SK-N-MC (cell line): ENCODE results near the gene A2ML1.
"Not testable (repeated sequence)": the region's sequence is repeated elsewhere in the genome, so short reads cannot be mapped to it uniquely, and the experiment has no call there.

Experiments used
- DNase-seq: peaks from one replicate; pipeline ENCODE4 v3.0.0-alpha.2; 2011; ENCODE audit warnings: low read depth, low spot score
- H3K27ac ChIP-seq: fragments of 200-600 bp; sonication (generic); 2 replicates; pipeline ENCODE4 v1.5.1; 2016; ENCODE audit warnings: mixed run types
- H3K36me3 ChIP-seq: fragments of 200-600 bp; sonication (generic); 2 replicates; pipeline ENCODE4 v1.6.1; 2017; ENCODE audit warnings: antibody characterized with exemption, low read length, mixed read lengths; ENCODE audit not compliant: insufficient read depth
- H3K4me3 ChIP-seq: fragments of 200-600 bp; sonication (generic); 2 replicates; pipeline ENCODE4 v1.5.1; 2016
- H3K9ac ChIP-seq: fragments of 200-600 bp; sonication (generic); 2 replicates; pipeline ENCODE4 v1.8.0; 2017; ENCODE audit warnings: mixed run types, mixed read lengths; ENCODE audit not compliant: insufficient read length
- H3K9me3 ChIP-seq: fragments of 200-600 bp; sonication (generic); 2 replicates; pipeline ENCODE4 v1.6.1; 2017; ENCODE audit warnings: low read depth, mild to moderate bottlenecking, antibody characterized with exemption, low read length, moderate library complexity, mixed read lengths
- EZH2 ChIP-seq: fragments of 200-600 bp; sonication (generic); IDR thresholded peaks from one replicate; pipeline ENCODE4 v1.6.1; 2017; ENCODE audit warnings: antibody characterized with exemption
- FOXP2 ChIP-seq: optimal IDR thresholded peaks from 2 replicates; pipeline ENCODE3; 2011; ENCODE audit warnings: mild to moderate bottlenecking, moderate library complexity; ENCODE audit not compliant: insufficient read depth; ENCODE audit errors: extremely low read length, control extremely low read depth
- POLR2AphosphoS5 ChIP-seq: IDR thresholded peaks from 2 replicates; pipeline ENCODE4 v1.6.1; 2012; ENCODE audit warnings: mild to moderate bottlenecking, low read depth, low read length, borderline replicate concordance

The A2ML1 gene

DNA sequence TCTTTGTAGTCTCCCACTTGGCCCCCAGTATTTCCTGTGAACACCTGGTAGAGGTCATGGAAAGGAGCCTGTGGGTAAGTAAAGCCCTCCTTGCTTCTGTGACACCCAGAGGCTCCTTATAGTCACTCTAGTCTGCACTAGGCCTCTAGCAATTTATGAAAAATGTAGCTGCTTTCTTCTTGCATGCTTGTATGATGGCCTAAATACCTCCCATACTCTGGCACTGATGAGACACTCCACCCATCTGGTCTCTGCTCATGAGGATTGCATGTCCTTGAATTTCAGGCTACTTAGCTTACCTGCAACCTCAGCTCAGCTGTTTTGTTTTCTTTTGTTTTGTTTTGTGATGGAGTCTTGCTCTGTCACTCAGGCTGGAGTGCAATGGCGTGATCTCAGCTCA lies 4.6 kb upstream of the A2ML1 start:
- no peak for DNase-seq
- no peak overlapping the region for H3K9ac ChIP-seq

DNA sequence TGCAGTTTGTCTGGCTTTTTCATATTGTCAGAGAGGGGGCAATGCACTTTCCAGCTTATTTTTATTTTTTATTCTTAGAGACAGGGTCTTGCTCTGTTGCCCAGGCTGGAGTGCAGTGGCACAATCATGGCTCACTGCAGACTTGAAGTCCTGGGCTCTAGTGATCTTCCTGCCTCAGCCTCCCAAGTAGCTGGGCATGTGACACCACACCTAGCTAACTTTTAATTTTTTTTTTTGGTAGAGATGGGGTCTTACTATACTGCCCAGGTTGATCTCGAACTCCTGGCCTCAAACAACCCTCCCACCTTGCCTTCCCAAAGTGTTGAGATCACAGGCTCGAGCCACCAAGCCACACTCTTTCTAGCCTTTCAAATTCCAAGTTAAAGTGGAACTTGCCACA lies 3.9 kb upstream of the A2ML1 start:
- Histone ChIP-seq H3K4me3 (no peak overlapping the region), H3K36me3 (no peaks in the 10 kb centered on the region), H3K27ac (no peak overlapping the region), H3K9ac (no peak overlapping the region), H3K9me3 (no peaks in the 10 kb centered on the region)
- TF ChIP-seq POLR2AphosphoS5 (no peak), EZH2 (no peak), FOXP2 (no peak)
- no peak for DNase-seq

More for the DNA sequence above, 4.6 kb upstream of the A2ML1 start:
- TF ChIP-seq FOXP2: no peak
- no peak for TF ChIP-seq EZH2
- no peak for TF ChIP-seq POLR2AphosphoS5
- Histone ChIP-seq H3K4me3 (no peak overlapping the region), H3K36me3 (no peaks in the 10 kb centered on the region), H3K9me3 (no peaks in the 10 kb centered on the region), H3K27ac (no peak overlapping the region)

DNA sequence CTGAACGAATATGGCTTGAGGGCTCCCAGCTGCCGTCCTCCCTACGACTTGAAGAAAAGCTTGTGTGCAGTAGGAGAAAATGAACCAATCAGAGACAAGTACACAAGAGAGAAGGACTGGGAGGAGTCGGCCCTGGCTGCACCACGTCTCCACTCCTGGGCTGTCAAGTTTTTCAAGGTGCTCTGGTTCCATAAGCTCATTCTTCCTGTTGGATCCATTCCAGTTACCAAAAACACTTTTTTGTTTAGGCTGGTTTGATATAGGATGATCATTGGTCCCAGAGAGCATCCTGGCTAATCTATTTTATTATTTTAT lies 2.8 kb upstream of the A2ML1 start:
- Histone ChIP-seq H3K4me3 (no peak overlapping the region), H3K9ac (no peak overlapping the region), H3K9me3 (no peaks in the 10 kb centered on the region), H3K36me3 (no peaks in the 10 kb centered on the region), H3K27ac (no peak overlapping the region)
- TF ChIP-seq FOXP2: no peak
- no peak for TF ChIP-seq EZH2
- TF ChIP-seq POLR2AphosphoS5: no peak
- no peak for DNase-seq

DNA sequence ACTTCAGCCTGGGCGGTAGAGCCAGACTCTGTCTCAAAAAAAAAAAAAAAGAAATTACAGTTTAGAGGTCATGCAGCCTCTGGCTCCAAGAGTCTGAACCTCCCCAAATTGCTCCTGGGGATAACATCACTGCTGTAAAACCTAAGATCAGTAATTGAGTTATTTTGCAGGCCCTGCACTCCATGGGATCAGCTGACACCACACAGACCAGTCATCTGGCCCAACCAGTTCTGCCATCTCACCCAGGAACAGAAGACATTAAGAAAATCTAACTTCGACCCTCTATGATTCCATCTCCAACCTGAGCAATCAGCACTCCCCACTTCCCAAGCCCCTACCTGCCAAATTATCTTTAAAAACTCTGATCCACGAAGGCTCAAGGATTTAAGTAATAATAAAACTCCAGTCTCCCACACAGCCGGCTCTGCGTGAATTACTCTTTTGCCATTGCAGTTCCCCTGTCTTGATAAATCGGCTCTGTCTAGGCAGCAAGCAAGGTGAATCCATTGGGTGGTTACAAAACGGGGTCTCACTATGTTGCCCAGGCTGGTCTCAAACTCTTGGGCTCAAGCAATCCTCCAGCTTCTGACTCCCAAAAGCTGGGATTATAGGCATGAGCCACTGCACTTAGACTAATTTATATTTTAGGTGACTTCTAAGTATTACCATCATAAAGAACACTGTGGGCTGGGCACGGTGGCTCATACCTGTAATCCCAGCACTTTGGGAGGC lies 1.6 kb upstream of the A2ML1 start:
- not testable (repeated sequence) for DNase-seq, H3K9ac ChIP-seq, H3K9me3 ChIP-seq, H3K4me3 ChIP-seq, H3K36me3 ChIP-seq, H3K27ac ChIP-seq

DNA sequence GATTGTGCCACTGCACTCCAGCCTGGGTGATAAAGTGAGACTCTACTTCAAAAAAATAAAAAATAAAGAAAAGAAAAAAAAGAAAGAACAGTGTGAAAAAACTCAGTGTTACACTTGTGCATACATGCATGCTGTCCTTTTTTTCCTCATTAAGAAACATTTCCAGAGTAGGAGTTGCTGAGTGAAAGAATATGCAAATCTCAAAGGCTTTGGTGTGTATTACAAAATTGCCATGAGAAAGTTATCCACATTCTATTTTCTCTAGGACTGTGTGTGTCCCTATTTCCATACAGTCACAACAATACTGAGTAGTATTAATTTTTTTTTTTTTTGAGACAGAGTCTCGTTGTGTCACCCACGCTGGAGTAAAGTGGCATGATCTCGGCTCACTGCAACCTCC lies 830 bp upstream of the A2ML1 start:
- no peaks in the 10 kb centered on the region for H3K36me3 ChIP-seq
- H3K9me3 ChIP-seq: peaks cover 3% of the 10 kb centered on the region; the same call in 1 of the 2 replicates
- TF ChIP-seq EZH2 (no peak), POLR2AphosphoS5 (no peak), FOXP2 (no peak)
- no peak overlapping the region for H3K27ac ChIP-seq
- no peak overlapping the region for H3K9ac ChIP-seq
- DNase-seq: no peak
- H3K4me3 ChIP-seq: no peak overlapping the region

DNA sequence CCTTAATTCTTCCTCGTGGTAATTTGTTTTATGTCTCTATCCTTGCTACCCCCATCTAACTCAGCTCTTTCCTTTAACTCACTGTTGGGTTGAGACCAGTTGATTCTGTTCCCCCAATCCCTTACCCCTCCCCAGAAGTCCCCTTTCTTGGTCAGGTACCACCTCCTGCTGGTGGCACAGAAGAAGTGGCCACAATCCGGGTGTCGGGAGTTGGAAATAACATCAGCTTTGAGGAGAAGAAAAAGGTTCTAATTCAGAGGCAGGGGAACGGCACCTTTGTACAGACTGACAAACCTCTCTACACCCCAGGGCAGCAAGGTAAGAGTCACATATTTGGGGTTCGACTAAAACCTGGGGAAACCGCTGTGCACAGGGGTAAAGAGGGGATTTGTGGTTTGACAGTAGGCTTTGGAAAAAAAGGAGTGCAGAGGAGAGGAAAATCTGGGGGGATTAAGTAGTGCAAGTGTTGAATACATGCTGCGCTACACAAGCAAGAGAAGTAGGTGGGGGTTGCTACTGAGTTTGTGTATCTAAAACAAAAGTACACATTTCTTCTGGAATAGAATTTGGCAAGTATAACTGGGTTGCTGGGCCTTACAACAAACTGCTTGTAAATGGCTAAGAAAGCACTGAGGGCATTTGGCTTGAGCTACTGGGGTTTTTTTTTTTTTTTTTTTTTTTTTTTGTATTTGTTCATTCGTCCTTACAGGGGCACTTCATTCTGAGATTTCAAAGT lies 1.3 kb downstream of the A2ML1 start:
- TF ChIP-seq FOXP2: no peak
- TF ChIP-seq EZH2: no peak
- no peak for TF ChIP-seq POLR2AphosphoS5
- Histone ChIP-seq H3K9ac (no peak overlapping the region), H3K9me3 (peaks cover 3% of the 10 kb centered on the region; the same call in 1 of the 2 replicates), H3K27ac (no peak overlapping the region), H3K36me3 (no peaks in the 10 kb centered on the region), H3K4me3 (no peak overlapping the region)
- no peak for DNase-seq

DNA sequence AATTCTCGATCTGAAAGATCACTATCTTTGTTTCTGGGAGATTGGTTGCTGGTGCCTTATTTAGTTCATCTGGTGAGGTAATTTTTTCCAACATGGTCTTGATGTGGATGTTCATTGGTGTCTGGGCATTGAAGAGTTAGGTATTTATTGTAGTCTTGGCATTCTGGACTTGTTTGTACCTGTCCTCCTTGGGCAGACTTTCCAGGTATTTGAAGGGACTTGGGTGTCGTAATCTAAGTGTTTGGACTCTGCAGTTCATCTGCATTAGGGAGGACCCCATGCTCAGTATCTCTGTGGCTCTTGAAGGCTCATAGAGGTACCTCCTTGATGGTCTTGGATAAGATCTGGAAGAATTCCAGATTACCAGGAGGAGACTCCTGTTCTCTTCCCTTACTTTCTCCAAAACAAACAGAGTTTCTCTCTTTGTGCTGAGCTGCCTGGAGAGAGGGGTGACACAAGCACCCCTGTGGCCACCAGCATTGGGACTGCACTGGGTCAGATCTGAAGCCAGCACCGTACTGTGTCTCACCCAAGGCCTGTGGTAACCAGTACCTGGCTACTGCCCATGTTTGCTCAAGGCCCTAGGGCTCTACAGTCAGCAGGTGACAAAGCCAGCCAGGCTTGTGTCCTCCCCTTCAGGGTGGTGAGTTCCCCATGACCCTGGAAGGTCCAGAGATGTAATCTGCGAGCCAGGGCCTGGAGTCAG lies 5.3 kb downstream of the A2ML1 start:
- no peak overlapping the region for H3K4me3 ChIP-seq
- no peak for TF ChIP-seq FOXP2
- TF ChIP-seq EZH2: no peak
- no peak for TF ChIP-seq POLR2AphosphoS5
- no peak overlapping the region for H3K27ac ChIP-seq
- peaks cover 3% of the 10 kb centered on the region; the same call in 1 of the 2 replicates for H3K9me3 ChIP-seq
- no peaks in the 10 kb centered on the region for H3K36me3 ChIP-seq
- no peak for DNase-seq
- H3K9ac ChIP-seq: no peak overlapping the region

DNA sequence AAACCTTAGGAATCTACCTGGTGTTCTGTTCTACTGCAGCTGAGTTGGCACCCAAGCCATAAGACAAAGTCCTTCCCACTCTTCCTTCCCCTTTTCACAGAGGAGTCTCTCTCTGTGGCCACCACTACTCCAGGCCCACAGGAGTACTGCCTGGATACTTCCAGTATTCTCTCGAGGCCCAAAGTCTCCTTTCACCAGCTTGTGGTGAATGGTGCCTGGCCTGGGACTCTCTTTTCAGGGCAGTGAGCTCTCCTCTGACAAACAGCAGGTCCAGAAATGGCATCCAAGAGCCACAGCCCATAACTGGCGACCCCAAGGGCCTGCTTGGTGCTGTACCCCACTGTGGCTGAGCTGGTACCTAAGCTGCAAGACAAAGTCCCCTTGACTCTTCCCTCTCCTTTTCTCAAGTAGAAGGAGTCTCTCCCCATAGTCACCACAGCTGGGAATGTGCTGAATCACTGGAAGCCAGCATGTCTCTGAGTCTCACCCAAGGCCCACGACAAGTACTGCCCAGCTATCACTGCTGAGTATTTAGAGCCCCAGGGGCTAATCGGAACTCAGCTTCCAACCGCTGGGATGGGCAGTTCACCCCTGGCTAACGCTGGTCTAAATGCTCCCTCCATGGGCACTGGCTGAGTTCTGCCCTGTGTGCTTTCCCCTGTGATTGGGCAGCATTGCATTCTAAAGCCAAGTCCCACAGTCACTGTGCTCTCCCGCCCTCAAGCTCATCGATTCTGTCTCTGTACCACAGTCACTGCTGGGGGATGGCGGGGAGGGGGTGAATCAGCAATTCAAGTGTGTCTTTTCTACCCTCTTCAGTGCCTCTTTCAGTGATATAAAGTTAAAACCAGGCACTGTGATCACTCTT lies 6.1 kb downstream of the A2ML1 start:
- DNase-seq: no peak
- Histone ChIP-seq H3K9me3 (peaks cover 3% of the 10 kb centered on the region; the same call in 1 of the 2 replicates), H3K27ac (peak overlapping the region; percentile 11; the same call in 1 of the 2 replicates), H3K4me3 (no peak overlapping the region), H3K36me3 (no peaks in the 10 kb centered on the region), H3K9ac (no peak overlapping the region)
- TF ChIP-seq FOXP2: no peak
- no peak for TF ChIP-seq POLR2AphosphoS5
- no peak for TF ChIP-seq EZH2
